Smooth muscle cell (in vitro differentiated cells): Measurements from ENCODE around the gene ADGRB3. TPM values are rescaled to one million over a fixed set of nuclear protein-coding genes. Genes with fewer than 3 reads are reported as not detected.

Experiments used
- DNase-seq: peaks from one replicate; lab custom pipeline; 2025; ENCODE audit not compliant: unreplicated experiment; lab: John Stamatoyannopoulos, UW
- H2AFZ ChIP-seq: fragments of 200-600 bp; sonication (generic); 2 replicates; pipeline ENCODE4 v1.6.0; 2016; ENCODE audit warnings: antibody characterized with exemption, low read depth, mild to moderate bottlenecking
- H3F3A ChIP-seq: fragments of 200-600 bp; sonication (generic); 2 replicates; pipeline ENCODE4 v1.6.0; 2017; ENCODE audit warnings: antibody characterized with exemption, low read depth
- H3K27ac ChIP-seq: fragments of 200-600 bp; sonication (generic); 2 replicates; pipeline ENCODE4 v1.5.1; 2016; ENCODE audit warnings: low read depth, mild to moderate bottlenecking
- H3K27me3 ChIP-seq: fragments of 200-600 bp; sonication (generic); 2 replicates; pipeline ENCODE4 v1.6.1; 2016; ENCODE audit warnings: low read depth, mild to moderate bottlenecking
- H3K36me3 ChIP-seq: fragments of 200-600 bp; sonication (generic); 2 replicates; pipeline ENCODE4 v1.5.1; 2016; ENCODE audit warnings: low read depth
- H3K4me1 ChIP-seq: fragments of 200-600 bp; sonication (generic); 2 replicates; pipeline ENCODE4 v1.5.1; 2016; ENCODE audit warnings: low read depth
- H3K4me2 ChIP-seq: fragments of 200-600 bp; sonication (generic); 2 replicates; pipeline ENCODE4 v1.6.0; 2016; ENCODE audit warnings: mild to moderate bottlenecking
- H3K4me3 ChIP-seq: fragments of 200-600 bp; sonication (generic); 2 replicates; pipeline ENCODE4 v1.5.1; 2016; ENCODE audit warnings: mild to moderate bottlenecking
- H3K79me2 ChIP-seq: fragments of 200-600 bp; sonication (generic); 2 replicates; pipeline ENCODE4 v1.6.0; 2016; ENCODE audit warnings: low read depth, mild to moderate bottlenecking
- H3K9ac ChIP-seq: fragments of 200-600 bp; sonication (generic); 2 replicates; pipeline ENCODE4 v1.6.0; 2016; ENCODE audit warnings: low read depth
- H3K9me3 ChIP-seq: fragments of 200-600 bp; sonication (generic); replicated peaks from 2 replicates; pipeline ENCODE4 v1.5.1; 2016; ENCODE audit warnings: low read depth
- H4K20me1 ChIP-seq: fragments of 200-600 bp; sonication (generic); 2 replicates; pipeline ENCODE4 v1.6.0; 2016; ENCODE audit warnings: low read depth
- WGBS: methylation state at CpG from one replicate; pipeline ENCODE4 v1.1.7; 2016; ENCODE audit warnings: low lambda C conversion rate; 5-methylcytosine and 5-hydroxymethylcytosine counted together
- polyA plus RNA-seq: library from polyadenylated mRNA; unstranded; fragments of >200 nt; fragmentation: Nextera tagmentation; extraction: Ambion mirVana; gene quantifications from 2 replicates; pipeline ENCODE4 v1.2.1, GENCODE V29; 2016
- total RNA-seq: library from RNA; depleted of rRNA; stranded (reverse); fragments of >200 nt; gene quantifications from 2 replicates; pipeline ENCODE4 v1.2.3, GENCODE V29; 2014
- TF ChIP-seq, protein P1 (sequence below): fragments of 200-600 bp; sonication (generic); IDR thresholded peaks from 2 replicates; pipeline ENCODE4 v1.5.1; 2017; ENCODE audit warnings: borderline replicate concordance, mild to moderate bottlenecking, antibody characterized with exemption; ENCODE audit not compliant: insufficient read depth, poor library complexity, severe bottlenecking

Gene ADGRB3
- total and polyA plus RNA-seq, 2 experiments from 2014 or later: 0.34 to 0.63 TPM

DNA sequence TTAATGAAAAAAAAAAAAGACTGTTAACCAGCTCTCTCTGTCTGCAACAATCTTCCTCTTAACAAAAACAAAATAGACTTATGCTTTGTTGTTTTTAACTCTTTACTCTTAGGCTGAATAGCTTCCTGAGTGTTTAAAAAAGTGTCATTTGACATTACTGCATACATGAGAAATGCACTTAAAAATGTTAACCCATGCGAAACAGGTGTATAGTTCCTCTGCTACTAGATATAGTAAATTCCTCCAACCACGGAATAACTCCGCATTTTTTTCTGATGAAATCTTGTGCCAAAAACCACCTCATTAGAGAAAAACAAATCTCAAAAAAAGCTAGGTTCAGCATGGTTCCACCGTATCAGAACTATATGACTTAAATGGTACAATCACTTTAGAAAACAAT is 426.0 kb downstream of the ADGRB3 start:
- H3K36me3 ChIP-seq: no peaks in the 10 kb centered on the region
- H3F3A ChIP-seq: no peaks in the 10 kb centered on the region
- TF ChIP-seq, protein P1, sequence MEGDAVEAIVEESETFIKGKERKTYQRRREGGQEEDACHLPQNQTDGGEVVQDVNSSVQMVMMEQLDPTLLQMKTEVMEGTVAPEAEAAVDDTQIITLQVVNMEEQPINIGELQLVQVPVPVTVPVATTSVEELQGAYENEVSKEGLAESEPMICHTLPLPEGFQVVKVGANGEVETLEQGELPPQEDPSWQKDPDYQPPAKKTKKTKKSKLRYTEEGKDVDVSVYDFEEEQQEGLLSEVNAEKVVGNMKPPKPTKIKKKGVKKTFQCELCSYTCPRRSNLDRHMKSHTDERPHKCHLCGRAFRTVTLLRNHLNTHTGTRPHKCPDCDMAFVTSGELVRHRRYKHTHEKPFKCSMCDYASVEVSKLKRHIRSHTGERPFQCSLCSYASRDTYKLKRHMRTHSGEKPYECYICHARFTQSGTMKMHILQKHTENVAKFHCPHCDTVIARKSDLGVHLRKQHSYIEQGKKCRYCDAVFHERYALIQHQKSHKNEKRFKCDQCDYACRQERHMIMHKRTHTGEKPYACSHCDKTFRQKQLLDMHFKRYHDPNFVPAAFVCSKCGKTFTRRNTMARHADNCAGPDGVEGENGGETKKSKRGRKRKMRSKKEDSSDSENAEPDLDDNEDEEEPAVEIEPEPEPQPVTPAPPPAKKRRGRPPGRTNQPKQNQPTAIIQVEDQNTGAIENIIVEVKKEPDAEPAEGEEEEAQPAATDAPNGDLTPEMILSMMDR: no peak
- no peak overlapping the region for H2AFZ ChIP-seq
- H3K4me3 ChIP-seq: no peak overlapping the region
- no peaks in the 10 kb centered on the region for H3K79me2 ChIP-seq
- H4K20me1 ChIP-seq: no peaks in the 10 kb centered on the region
- H3K4me2 ChIP-seq: no peak overlapping the region
- WGBS: 93% methylated on average over 4 of the region's 4 CpGs
- no peak overlapping the region for H3K27ac ChIP-seq
- no peak overlapping the region for H3K9ac ChIP-seq
- no peaks in the 10 kb centered on the region for H3K27me3 ChIP-seq
- DNase-seq: no peak
- H3K9me3 ChIP-seq: no peaks in the 10 kb centered on the region
- H3K4me1 ChIP-seq: no peaks in the 10 kb centered on the region

DNA sequence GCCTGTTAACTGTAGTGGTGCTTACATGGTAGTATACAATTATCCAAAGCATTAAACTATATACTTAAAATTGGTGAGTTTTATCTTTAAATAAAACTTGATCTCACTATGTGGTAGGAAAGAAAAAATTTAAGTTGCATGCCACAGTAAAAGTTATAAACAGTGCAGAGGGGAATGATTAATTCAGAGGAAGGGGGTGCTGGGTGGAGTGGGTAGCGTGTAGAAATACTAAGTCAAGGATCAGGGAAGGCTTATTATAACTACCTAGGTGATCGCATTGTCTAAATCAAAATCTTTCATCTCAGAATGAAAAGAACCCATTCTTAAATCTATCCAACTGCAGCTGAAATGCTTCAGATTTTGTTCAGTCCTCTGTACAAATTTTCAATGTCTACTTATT is 428.3 kb downstream of the ADGRB3 start:
- no peak for DNase-seq
- no peaks in the 10 kb centered on the region for H3K27me3 ChIP-seq
- H3K79me2 ChIP-seq: no peaks in the 10 kb centered on the region
- H3K9me3 ChIP-seq: no peaks in the 10 kb centered on the region
- H3K4me3 ChIP-seq: no peak overlapping the region
- no peaks in the 10 kb centered on the region for H3K36me3 ChIP-seq
- no peaks in the 10 kb centered on the region for H4K20me1 ChIP-seq
- H3K4me2 ChIP-seq: no peak overlapping the region
- H3K9ac ChIP-seq: no peak overlapping the region
- no peak overlapping the region for H2AFZ ChIP-seq
- H3K4me1 ChIP-seq: no peaks in the 10 kb centered on the region
- H3K27ac ChIP-seq: no peak overlapping the region
- TF ChIP-seq, protein P1: no peak
- H3F3A ChIP-seq: no peaks in the 10 kb centered on the region
- 97% methylated on average over 2 of the region's 2 CpGs for WGBS

DNA sequence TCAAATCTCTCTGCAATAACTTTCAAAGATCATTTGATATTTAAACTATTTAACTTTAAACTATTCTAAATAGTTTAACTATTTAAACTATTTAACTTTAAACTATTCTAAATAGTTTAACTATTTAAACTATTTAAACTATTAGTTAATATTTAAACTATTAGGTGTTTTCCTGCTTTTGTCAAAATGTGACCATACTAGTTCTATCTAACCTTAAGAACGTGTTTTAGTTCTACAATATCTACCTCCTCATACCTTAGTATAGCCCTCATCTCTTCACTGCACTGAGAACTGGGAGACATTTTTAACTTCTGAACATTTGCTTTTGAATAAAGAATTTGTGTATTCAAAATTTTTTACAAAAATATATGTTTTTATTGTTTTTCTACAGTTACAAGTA is 429.1 kb downstream of the ADGRB3 start:
- H3K79me2 ChIP-seq: no peaks in the 10 kb centered on the region
- no peak overlapping the region for H3K27ac ChIP-seq
- no peak overlapping the region for H3K9ac ChIP-seq
- 67% methylated on average over 1 of the region's 1 CpG for WGBS
- H2AFZ ChIP-seq: no peak overlapping the region
- no peak overlapping the region for H3K4me2 ChIP-seq
- H3K4me1 ChIP-seq: no peaks in the 10 kb centered on the region
- TF ChIP-seq, protein P1: no peak
- no peaks in the 10 kb centered on the region for H3K9me3 ChIP-seq
- no peaks in the 10 kb centered on the region for H3K36me3 ChIP-seq
- no peaks in the 10 kb centered on the region for H4K20me1 ChIP-seq
- H3K27me3 ChIP-seq: no peaks in the 10 kb centered on the region
- H3F3A ChIP-seq: no peaks in the 10 kb centered on the region
- no peak for DNase-seq
- H3K4me3 ChIP-seq: no peak overlapping the region

DNA sequence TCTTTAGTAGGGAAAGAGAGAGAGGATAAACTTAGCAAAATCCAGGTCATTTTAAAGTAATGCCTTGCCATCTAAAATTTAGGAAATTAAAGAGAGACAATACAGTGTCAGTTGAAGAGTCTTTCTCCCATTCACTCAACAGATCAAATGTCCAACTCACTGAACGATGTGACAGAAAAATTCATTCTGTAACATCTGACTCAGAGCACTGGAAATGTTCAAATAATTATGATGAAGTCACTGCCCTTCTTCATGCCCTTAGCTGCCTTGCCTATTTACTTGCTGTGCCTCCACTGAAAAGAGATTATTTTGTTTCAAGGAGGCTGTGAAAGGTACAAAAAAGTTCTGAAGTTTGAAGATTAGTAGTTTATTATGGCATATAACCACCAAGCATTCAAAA is 434.8 kb downstream of the ADGRB3 start:
- 73% methylated on average over 1 of the region's 1 CpG for WGBS
- no peaks in the 10 kb centered on the region for H3K79me2 ChIP-seq
- TF ChIP-seq, protein P1: no peak
- H2AFZ ChIP-seq: no peak overlapping the region
- no peaks in the 10 kb centered on the region for H3K27me3 ChIP-seq
- no peaks in the 10 kb centered on the region for H4K20me1 ChIP-seq
- no peak overlapping the region for H3K4me2 ChIP-seq
- DNase-seq: no peak
- H3K9ac ChIP-seq: no peak overlapping the region
- no peaks in the 10 kb centered on the region for H3F3A ChIP-seq
- no peak overlapping the region for H3K27ac ChIP-seq
- H3K36me3 ChIP-seq: no peaks in the 10 kb centered on the region
- H3K9me3 ChIP-seq: no peaks in the 10 kb centered on the region
- H3K4me3 ChIP-seq: no peak overlapping the region
- H3K4me1 ChIP-seq: no peaks in the 10 kb centered on the region
